Muscle layer of colon (tissue), 2 donors: ENCODE results near the gene DDI2.
"Not testable (repeated sequence)": the region's sequence is repeated elsewhere in the genome, so short reads cannot be mapped to it uniquely, and the experiment has no call there.

Experiments used
- H3K27ac ChIP-seq: one replicate; pipeline ENCODE4 v1.7.0; 2013; ENCODE audit warnings: low read depth, mild to moderate bottlenecking, low read length, moderate library complexity
- H3K27me3 ChIP-seq, 2 donors: one replicate each; pipeline ENCODE4 v1.7.0; 2013; ENCODE audit warnings: low read length in 2 of 2, mild to moderate bottlenecking in 2 of 2; ENCODE audit not compliant: insufficient read depth in 2 of 2, control insufficient read depth in 1 of 2
- H3K36me3 ChIP-seq: one replicate; pipeline ENCODE4 v1.7.0; 2013; ENCODE audit warnings: mild to moderate bottlenecking, low read length; ENCODE audit not compliant: insufficient read depth
- H3K4me1 ChIP-seq: one replicate; pipeline ENCODE4 v1.7.0; 2013; ENCODE audit warnings: mild to moderate bottlenecking, low read length; ENCODE audit not compliant: insufficient read depth
- H3K4me3 ChIP-seq, 2 donors: one replicate each; pipeline ENCODE4 v1.7.0; 2013; ENCODE audit warnings: low read length in 2 of 2, low read depth in 1 of 2, mild to moderate bottlenecking in 1 of 2, moderate library complexity in 1 of 2
- H3K9ac ChIP-seq: one replicate; pipeline ENCODE4 v1.7.0; 2013; ENCODE audit warnings: low read length
- H3K9me3 ChIP-seq: one replicate; pipeline ENCODE4 v1.7.0; 2013; ENCODE audit warnings: mild to moderate bottlenecking, low read length
- donor health status: abdominal sarcoma.
- donor health status: Adenocarcinoma of cecum.

DDI2 gene

GRCh38 chr1:15684042-15684461 lies 66.8 kb downstream of the DDI2 start, which contains the start of gene PLEKHM2:
PLEKHM2 (plus strand) TSS chr1:15684320; CDS start chr1:15684559, 239 bp downstream.
- H3K4me1 ChIP-seq = peaks cover 9% of the 10 kb centered on the region
- no peaks in the 10 kb centered on the region for H3K36me3 ChIP-seq
- no peaks in the 10 kb centered on the region for H3K9me3 ChIP-seq
- no peaks in the 10 kb centered on the region for H3K27me3 ChIP-seq
- peak within 1 kb of the TSS; percentile 89 to 92 for H3K4me3 ChIP-seq
- peak within 1 kb of the TSS; percentile 96 for H3K27ac ChIP-seq
- peak within 1 kb of the TSS; percentile 100 for H3K9ac ChIP-seq

DNA sequence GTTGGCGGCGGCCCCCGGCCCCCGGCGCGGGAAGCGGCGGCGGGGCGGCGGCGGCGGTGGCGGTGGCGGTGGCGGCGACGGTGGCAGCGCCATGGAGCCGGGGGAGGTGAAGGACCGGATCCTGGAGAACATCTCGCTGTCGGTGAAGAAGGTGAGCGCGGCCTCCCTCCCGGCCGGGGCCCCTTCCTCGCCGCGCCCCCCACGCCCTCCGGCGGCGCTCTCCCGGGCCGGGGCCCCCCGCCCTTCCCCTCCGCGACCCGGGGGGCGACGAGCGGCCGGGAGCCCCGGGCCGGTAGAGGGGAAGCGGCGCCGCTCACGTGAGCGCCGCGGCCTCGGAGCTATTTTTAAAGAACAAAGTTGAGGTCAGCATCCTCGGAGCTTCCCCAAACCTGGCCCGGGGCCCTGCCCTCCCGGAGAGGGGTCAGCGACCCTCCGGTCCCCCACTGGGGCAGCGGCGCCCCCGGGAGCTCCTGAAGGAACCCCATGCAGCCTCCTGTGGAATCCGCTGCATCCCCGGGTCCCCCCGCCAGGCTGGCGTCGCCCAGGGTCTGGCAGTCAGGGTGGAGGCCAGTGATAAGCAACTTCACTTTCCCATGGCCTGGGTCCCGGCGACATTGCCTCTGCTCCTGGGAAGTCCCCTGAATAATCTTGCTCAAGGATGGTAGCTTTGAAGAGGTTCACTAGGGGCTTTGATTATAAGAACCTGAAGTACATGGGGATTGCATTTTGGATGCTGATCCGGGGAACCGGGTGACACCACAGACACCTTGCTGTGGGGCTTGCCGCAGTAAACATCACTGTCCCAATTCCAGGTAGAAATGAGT lies 67.4 kb downstream of the DDI2 start:
- H3K27ac ChIP-seq = peak overlapping the region; percentile 87
- no peaks in the 10 kb centered on the region for H3K36me3 ChIP-seq

DNA sequence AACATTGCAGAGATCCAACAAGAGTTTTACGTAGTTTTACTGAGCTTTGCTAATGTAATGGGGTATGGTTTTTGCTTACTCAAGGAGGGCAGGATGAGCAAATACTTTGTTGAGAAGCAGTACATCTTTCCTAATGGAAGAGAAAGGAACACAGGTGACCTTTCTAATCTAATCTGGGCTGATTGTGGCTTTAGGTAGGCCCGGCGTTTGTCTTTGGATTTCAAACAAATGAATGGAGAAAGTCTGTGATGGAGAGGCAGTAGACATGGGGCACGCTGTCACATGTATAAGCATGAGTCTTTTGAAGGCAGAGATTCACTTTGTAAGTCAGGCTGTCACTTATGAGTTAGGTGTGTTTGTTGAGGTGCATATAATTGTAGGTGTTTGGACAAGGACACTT lies 68.6 kb downstream of the DDI2 start:
- H3K27ac ChIP-seq = peak overlapping the region; percentile 13
- peak overlapping the region in 1 of 2 donors; percentile 34 for H3K4me3 ChIP-seq
- H3K9ac ChIP-seq = peak overlapping the region; percentile 45
- H3K4me1 ChIP-seq = peaks cover 9% of the 10 kb centered on the region
- no peaks in the 10 kb centered on the region for H3K36me3 ChIP-seq
- no peaks in the 10 kb centered on the region for H3K27me3 ChIP-seq
- H3K9me3 ChIP-seq = no peaks in the 10 kb centered on the region

More for the DNA sequence above, 67.4 kb downstream of the DDI2 start:
- H3K9me3 ChIP-seq = no peaks in the 10 kb centered on the region
- peak overlapping the region; percentile 45 for H3K9ac ChIP-seq
- peaks cover 9% of the 10 kb centered on the region for H3K4me1 ChIP-seq
- H3K27me3 ChIP-seq = no peaks in the 10 kb centered on the region
- peak overlapping the region; percentile 71 to 81 for H3K4me3 ChIP-seq

- Histone ChIP-seq H3K9me3 (no peaks in the 10 kb centered on the region), H3K27ac (no peak overlapping the region), H3K4me3 (no peak overlapping the region), H3K4me1 (peaks cover 23% of the 10 kb centered on the region), H3K36me3 (no peaks in the 10 kb centered on the region), H3K9ac (no peak overlapping the region), H3K27me3 (no peaks in the 10 kb centered on the region)
These were observed 70.2 kb downstream of the DDI2 start for GRCh38 chr1:15687446-15687845.

GRCh38 chr1:15690317-15690716 lies 73.1 kb downstream of the DDI2 start:
- Histone ChIP-seq H3K36me3 (no peaks in the 10 kb centered on the region), H3K9me3 (no peaks in the 10 kb centered on the region), H3K27me3 (no peaks in the 10 kb centered on the region), H3K4me3 (no peak overlapping the region), H3K27ac (no peak overlapping the region), H3K4me1 (peaks cover 28% of the 10 kb centered on the region), H3K9ac (no peak overlapping the region)

DNA sequence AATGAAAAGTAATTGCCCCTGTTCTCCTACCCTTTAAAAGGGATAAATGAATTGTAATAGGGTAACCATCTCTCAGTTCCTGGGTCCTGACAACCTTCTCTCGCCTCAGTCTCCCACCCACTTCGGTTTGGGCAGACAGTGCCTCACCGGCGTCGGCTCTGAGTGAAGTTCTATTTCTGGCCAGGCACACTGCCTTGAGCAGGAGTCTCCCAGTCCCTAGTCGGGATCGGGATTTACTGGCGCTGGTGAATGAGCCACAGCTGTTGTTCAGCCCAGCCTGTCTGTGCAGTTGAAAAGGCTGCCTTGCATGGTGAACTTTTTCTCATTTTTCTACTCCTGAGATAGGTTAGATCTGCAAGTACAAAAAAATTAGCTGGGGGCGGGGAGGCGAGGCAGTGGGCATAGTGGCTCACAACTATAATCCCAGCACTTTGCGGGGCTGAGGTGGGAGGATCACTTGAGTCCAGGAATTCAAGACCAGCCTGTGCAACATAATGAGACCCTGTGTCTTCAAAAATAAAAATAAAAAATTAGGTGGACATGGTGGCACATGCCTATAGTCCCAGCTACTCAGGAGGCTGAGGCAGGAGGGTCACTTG lies 74.3 kb downstream of the DDI2 start:
- no peaks in the 10 kb centered on the region for H3K9me3 ChIP-seq
- no peaks in the 10 kb centered on the region for H3K36me3 ChIP-seq
- no peak overlapping the region for H3K9ac ChIP-seq
- H3K27me3 ChIP-seq = no peaks in the 10 kb centered on the region
- H3K4me1 ChIP-seq = peaks cover 20% of the 10 kb centered on the region
- peak overlapping the region in 1 of 2 donors; percentile 22 for H3K4me3 ChIP-seq
- H3K27ac ChIP-seq = peak overlapping the region; percentile 5

GRCh38 chr1:15692121-15692682 lies 74.9 kb downstream of the DDI2 start:
- H3K27me3 ChIP-seq = no peaks in the 10 kb centered on the region
- H3K27ac ChIP-seq = no peak overlapping the region
- H3K36me3 ChIP-seq = no peaks in the 10 kb centered on the region
- no peak overlapping the region for H3K9ac ChIP-seq
- peaks cover 26% of the 10 kb centered on the region for H3K4me1 ChIP-seq
- H3K4me3 ChIP-seq = no peak overlapping the region
- no peaks in the 10 kb centered on the region for H3K9me3 ChIP-seq

DNA sequence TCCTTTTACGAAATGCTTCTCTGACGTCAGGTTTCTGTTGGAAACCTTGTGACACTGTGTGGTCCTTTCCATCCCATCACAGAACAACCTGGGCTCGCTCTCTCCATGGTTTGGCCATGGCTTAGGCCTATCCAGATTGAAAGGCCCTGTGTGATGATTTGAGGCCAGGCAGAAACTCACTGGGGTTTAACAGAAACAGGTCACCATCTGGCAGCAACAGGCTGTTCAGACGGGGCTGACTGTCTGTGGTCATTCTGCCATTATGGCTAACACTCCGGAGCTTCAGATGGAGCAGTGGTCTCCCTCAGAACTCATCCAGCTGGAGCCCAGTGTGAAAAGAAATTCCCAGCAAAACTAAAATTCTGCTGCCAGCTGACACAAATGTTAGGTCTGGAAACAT lies 76.1 kb downstream of the DDI2 start:
- Histone ChIP-seq H3K36me3 (no peaks in the 10 kb centered on the region), H3K4me1 (peaks cover 26% of the 10 kb centered on the region), H3K27me3 (no peaks in the 10 kb centered on the region), H3K9me3 (no peaks in the 10 kb centered on the region), H3K9ac (no peak overlapping the region), H3K27ac (no peak overlapping the region), H3K4me3 (no peak overlapping the region)

DNA sequence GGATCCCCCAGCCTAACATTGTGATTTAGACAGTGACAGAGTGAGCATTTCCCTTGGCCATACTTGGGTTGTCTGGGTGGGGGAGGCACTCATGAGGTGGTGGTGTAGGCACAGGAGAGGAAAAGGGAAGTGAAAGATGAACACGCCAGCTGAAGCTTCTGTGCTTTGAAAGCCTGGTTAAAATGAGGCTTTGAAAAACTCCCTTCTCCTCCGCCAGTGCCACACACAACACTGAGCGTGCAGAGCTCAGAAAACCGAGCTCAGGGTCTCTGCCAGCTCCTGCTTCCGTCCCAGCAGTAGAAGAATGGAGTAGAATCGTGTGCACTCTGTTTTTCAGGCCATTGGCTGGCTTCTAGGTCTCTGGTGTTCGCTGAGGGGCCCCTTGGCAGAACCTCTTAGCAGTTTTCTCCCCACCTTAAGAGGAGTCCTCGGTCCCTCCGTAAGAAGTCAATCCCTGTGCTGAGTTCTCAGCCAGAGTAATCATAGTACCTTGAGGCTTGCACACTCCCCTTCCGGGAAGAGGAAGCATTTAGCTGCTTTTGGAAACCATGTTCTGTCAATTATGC lies 79.8 kb downstream of the DDI2 start:
- no peaks in the 10 kb centered on the region for H3K9me3 ChIP-seq
- H3K4me1 ChIP-seq = peaks cover 25% of the 10 kb centered on the region
- no peak overlapping the region for H3K4me3 ChIP-seq
- H3K9ac ChIP-seq = no peak overlapping the region
- H3K27me3 ChIP-seq = no peaks in the 10 kb centered on the region
- no peaks in the 10 kb centered on the region for H3K36me3 ChIP-seq
- H3K27ac ChIP-seq = no peak overlapping the region

DNA sequence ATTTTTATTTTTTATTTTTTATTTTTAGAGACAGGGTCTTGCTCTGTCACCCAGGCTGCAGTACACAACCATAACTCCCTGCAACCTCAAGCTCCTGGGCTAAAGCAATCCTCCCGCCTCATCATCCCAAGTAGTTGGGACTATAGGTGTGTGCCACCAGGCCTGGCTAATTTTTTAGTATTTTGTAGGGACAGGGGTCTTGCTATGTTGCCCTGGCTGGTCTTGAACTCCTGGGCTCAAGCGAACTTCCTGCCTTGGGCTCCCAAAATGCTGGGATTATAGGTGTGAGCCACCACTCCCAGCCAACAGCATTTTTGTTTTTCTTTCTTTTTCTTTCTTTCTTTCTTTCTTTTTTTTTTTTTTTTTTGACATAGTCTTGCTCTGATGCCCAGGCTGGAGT lies 80.9 kb downstream of the DDI2 start:
- Histone ChIP-seq H3K9ac (no peak overlapping the region), H3K27ac (no peak overlapping the region), H3K4me3 (no peak overlapping the region), H3K4me1 (peaks cover 29% of the 10 kb centered on the region), H3K9me3 (no peaks in the 10 kb centered on the region), H3K36me3 (no peaks in the 10 kb centered on the region), H3K27me3 (no peaks in the 10 kb centered on the region)

- H3K27ac ChIP-seq, H3K9me3 ChIP-seq, H3K4me3 ChIP-seq, H3K27me3 ChIP-seq, H3K9ac ChIP-seq, H3K36me3 ChIP-seq: not testable (repeated sequence)
- H3K4me1 ChIP-seq = peaks cover 36% of the 10 kb centered on the region
These were observed 82.1 kb downstream of the DDI2 start for GRCh38 chr1:15699321-15699720.
